Mammary epithelial cell (primary cell): Measurements from ENCODE around the gene FRMD6.

Experiments
- EZH2 ChIP-seq: IDR thresholded peaks from 2 replicates; pipeline ENCODE4 v1.6.1; 2012; ENCODE audit warnings: low read length, inconsistent platforms, borderline replicate concordance
- TF ChIP-seq, protein P1 (sequence below), 2 donors: IDR thresholded peaks in 1 of 2; conservative IDR thresholded peaks in 1 of 2; 2 replicates each; pipeline ENCODE4 v1.5.1; 2011 to 2012; ENCODE audit warnings: inconsistent platforms in 2 of 2, low read length in 2 of 2, mild to moderate bottlenecking in 2 of 2, control low read depth in 1 of 2, low read depth in 1 of 2; ENCODE audit not compliant: insufficient read depth in 1 of 2; ENCODE audit errors: extremely low read depth in 1 of 2

DNA sequence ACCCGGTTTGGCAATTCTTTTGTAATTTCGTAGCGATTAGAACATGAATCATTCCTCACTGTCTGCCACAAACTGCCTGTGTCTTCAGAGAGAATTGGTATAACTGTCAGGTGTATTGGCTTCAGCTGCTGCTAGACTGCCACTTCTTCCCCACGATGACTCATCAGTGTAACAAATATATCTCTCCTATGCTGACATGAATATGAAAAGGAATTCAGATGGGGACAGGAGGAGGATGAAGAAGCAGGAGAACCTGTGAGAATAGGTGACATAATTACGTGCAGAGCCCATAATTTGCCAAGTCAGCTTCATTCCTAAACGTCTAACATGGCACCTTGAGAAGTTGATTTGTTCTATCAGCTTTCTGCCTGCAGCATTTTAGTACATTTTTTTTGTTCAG, 64.9 kb downstream of the FRMD6 start:
- TF ChIP-seq, protein P1, sequence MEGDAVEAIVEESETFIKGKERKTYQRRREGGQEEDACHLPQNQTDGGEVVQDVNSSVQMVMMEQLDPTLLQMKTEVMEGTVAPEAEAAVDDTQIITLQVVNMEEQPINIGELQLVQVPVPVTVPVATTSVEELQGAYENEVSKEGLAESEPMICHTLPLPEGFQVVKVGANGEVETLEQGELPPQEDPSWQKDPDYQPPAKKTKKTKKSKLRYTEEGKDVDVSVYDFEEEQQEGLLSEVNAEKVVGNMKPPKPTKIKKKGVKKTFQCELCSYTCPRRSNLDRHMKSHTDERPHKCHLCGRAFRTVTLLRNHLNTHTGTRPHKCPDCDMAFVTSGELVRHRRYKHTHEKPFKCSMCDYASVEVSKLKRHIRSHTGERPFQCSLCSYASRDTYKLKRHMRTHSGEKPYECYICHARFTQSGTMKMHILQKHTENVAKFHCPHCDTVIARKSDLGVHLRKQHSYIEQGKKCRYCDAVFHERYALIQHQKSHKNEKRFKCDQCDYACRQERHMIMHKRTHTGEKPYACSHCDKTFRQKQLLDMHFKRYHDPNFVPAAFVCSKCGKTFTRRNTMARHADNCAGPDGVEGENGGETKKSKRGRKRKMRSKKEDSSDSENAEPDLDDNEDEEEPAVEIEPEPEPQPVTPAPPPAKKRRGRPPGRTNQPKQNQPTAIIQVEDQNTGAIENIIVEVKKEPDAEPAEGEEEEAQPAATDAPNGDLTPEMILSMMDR (conservative IDR thresholded peaks at IDR 0.05 in 1 of 2, IDR thresholded peaks at IDR 0.05 in 1 of 2; ENCODE audit: extremely low read depth in 1 of 2, insufficient read depth in 1 of 2, low read depth in 1 of 2, low read length in 2 of 2): no peak
- TF ChIP-seq EZH2: no peak
